GM21447 (cell line): ENCODE measurements around the gene MMP8.
"Not testable (repeated sequence)": the region's sequence is repeated elsewhere in the genome, so short reads cannot be mapped to it uniquely, and the experiment has no call there.

ENCODE experiments used
- ATAC-seq: cut with Tn5 transposase; IDR thresholded peaks from one replicate; pipeline ENCODE4 v1.9.1; 2021; ENCODE audit not compliant: unreplicated experiment

MMP8 gene, protein sequence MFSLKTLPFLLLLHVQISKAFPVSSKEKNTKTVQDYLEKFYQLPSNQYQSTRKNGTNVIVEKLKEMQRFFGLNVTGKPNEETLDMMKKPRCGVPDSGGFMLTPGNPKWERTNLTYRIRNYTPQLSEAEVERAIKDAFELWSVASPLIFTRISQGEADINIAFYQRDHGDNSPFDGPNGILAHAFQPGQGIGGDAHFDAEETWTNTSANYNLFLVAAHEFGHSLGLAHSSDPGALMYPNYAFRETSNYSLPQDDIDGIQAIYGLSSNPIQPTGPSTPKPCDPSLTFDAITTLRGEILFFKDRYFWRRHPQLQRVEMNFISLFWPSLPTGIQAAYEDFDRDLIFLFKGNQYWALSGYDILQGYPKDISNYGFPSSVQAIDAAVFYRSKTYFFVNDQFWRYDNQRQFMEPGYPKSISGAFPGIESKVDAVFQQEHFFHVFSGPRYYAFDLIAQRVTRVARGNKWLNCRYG

DNA sequence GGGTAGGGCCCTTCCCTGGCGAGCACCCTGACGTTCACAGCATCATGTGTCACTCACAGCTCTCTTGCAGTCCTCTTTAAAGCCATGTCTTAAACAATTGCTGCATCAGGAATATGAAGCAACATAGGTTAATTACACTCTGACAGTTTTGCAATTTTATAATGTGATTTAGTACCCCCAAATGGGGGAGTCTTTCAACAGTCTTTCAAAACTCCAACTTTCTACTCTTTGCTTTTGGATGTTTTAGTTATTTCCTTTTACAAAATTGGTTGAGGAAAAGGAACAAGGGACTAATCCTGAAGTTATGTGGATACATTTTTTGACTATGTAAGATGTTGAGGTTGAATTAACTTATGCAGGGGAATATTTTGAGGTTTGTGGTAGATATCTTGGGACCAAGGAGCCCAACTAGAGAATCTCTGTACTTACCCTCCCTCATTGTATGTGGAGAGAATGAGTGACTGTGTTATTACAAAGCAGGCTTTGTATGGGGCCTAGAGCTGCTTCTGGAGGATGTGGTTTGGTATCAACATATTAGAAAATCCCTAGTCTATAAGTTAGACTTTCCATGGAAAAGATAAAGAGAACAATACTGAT lies at the start of gene MMP8:
TSS of gene MMP8 (minus strand) at position 51 of the 597 bp plus-strand sequence. CDS start 99 bp downstream, outside the sequence.
- no peak for ATAC-seq

DNA sequence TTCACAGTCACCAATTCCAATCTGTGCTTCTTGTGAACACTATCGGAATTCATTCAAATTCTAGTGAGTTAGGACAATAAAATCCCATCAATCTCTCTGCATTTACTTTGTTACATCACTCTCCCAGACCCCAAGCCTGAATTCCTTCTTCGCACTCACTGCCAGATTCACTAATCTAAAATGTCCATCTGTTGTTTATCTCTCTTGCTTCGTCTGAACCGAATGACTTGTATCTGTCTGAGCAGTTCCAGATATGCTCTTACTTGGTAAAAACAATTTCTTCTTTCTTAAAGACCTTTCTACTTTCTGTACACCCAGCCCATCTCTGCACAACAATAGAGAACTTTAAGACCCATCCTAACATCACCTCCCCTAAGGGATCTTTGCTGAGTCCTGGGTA lies 48.6 kb upstream of the MMP8 start:
- ATAC-seq: no peak

DNA sequence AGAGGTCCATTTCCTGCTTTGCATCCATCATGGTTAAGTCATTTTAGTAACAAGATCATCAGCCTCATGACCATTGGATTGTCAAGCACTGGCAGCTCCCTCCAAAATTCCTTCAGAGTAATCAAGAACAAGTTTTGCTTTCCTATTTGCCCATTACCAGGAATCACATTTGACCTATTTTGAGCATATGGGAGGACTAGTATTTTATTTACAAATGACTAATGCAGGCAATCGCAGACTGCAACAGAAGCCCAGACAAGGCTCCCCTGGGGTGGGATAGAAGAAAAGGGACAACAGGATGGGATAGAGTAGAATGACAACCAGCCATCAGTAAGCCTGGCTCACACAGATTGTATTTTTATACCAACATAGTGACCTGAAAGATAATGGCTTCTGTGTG lies 46.6 kb upstream of the MMP8 start:
- no peak for ATAC-seq

DNA sequence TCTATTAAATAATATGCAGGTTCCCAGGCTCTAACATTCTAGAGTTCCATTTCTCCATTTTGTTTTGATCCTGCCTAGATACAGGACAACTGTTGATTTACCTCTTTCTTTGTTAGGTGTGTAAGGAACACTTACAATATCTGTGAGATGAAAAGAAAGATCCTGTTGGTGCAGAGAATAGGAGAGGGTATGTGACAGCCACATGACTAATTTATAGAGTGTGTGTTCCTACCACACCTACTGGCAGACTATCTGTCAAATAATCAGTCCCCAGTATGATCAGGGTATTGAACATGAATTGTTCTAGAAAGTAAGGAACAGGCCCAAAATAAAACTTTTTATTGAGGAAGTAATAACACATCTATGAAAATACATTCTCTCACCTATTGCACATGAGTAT lies 45.4 kb upstream of the MMP8 start:
- ATAC-seq: no peak

DNA sequence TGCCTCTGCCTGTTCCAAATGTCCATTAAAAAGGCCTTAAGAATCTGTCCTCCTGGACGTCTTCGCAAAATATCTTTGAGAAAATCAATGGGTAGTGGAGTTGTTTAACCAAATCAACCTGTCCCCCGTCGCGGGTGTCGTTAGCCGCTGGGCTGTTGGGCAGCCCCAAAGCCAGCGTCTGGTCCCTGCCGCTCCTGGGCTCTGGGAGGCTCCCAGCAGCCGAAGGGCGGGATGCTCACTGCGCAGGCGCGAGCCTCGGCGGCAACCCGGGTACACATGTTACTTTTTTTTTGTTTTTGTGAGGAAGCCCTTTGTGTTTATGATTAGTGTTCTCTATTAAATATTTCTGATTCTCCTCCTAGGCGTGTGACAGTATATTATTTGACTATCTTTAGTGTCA lies 43.0 kb upstream of the MMP8 start:
- no peak for ATAC-seq

DNA sequence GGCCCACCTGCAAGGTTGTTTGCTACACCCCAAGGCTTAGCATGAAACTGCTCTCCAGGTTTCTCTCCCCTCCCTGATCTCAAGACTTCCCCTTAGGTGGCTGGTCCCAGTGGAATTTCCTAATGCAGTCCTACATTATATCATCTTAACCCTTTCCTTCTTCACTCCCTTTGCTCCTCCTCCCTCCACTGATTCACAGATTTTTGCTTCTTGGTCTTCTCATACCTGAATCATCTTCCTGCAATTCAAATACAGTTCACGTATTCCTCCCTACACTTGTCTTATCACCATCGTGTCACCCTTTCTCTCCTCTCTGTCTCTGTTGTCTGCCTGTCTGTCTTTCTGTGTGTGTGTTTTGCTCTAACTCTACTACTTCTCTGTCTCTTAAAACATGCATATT lies 38.7 kb upstream of the MMP8 start:
- no peak for ATAC-seq

DNA sequence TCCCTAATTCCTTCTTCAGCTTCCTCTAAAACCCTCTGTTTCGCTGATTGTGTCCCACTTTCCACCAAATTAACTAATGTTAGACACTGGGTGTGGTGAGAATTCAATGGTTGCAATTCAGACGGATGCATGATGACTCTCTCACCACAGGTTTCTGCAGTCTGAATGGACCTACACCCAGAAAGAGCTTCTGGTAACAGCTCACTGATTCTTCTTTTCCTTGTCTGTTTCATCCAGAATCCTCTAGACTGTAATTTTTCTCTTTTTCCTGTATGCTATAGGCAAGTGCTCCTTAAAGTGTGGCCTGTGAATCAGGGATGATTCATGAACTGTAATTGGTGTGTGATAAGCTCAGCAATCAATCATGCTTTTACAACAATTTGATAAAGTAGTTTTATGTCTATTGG lies 37.6 kb upstream of the MMP8 start:
- no peak for ATAC-seq

DNA sequence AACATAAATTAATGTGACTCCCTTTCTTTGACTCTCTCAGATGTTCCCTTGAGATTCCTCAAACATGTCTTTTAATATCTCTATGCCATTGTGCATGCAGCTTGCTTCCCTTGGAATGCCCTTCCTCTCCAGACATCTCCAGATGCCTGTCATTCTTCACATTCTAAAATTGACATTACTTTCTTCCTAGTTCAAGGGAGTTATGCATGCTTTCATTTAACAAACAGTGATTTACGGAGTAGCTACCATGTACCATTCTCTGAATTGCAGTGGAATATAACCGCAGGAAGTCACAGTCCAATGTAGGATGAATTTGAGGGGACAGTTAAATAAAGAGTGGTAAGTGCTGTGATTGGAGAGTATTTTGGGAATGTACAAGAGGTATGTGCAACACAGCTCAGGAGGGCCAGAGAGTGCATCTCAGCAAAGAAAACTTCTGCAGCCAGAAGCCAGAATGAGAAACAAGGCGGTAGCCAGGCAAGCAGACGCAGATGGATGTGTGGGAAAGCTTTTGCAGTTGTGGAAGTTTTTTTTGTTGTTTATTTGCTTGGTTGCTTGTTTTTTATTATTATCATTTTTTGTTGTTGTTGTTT lies 37.0 kb upstream of the MMP8 start:
- ATAC-seq: no peak

DNA sequence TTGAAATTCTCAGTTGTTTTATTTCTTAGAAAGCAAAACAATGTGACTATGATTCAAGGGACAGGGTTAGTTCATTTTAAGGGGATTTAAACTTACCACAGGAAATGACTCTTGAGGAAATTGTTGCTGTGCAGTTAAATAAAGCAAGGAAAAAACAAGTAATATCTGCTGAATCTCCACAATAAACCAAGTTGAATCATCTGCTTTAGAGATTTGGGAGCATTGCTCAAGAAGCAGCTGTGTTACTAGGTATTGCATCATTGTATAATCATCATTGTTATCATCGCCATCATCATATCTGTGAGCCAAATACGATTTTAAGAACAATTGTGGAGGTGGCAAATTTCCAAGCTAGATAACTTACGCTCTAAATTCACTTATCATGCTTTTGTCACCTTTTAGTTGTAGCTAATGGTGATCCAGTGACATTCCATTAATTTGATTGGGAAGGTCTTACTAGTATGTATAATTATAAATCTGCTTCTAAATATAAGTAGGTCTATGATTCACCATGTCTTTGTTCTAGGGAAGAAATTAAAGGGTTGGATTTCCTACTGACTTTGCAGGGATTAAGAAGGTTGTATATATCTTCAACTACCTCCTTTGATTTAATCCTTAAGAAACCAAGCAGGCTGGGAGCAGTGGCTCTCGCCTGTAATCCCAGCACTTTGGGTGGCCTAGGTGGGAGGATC lies 35.7 kb upstream of the MMP8 start:
- no peak for ATAC-seq

DNA sequence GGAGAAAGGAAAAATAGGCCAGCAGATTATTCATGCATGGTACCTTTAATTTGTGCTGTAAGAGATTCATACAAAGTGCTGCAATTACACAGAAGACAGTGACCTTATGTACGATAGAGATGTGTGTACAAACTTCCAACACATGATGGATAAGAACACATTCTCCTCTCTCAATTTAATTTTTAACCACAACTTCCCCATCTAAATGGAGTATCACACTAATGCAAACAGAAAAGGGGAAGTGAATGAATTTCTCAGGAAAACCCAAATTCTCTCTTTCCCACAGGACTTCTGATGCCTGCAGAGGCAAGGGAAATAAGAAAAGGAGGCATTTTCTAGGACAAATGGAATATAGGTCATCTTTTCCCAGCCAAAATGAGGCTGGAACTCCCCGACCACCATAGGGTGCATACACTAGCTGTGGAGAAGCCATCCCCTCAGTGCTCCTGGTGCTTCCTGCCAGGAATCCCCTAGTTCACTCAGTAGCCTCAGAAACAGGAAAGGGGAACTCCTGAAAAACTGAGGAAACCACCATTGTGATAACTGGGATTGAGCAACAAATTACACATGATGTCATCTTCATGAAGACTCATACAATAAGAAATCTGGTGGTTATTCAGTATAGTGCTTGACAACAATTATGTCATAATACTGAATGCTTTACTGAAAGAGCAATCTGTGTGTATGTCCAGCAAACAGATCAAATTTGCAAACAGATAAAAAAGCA lies 33.2 kb upstream of the MMP8 start:
- ATAC-seq: no peak

DNA sequence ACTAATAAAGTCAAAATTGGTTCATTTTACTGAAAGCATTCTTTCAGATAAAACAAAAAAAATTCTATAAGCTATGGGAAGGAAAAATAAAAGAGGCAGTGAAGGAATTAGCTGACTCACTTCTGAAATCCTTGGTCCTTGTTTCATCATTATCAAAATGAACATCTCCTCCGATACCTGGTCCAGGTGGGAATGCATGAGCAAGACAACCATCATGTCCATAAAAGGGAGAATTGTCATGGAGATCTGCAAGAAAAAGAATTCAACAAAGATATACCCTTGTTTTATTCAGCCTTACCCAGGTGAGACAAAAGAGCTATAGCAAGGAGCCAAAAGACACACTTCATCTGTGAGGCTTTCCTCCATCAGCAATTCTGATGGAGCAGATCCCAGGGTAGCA lies 28.5 kb upstream of the MMP8 start:
- no peak for ATAC-seq

DNA sequence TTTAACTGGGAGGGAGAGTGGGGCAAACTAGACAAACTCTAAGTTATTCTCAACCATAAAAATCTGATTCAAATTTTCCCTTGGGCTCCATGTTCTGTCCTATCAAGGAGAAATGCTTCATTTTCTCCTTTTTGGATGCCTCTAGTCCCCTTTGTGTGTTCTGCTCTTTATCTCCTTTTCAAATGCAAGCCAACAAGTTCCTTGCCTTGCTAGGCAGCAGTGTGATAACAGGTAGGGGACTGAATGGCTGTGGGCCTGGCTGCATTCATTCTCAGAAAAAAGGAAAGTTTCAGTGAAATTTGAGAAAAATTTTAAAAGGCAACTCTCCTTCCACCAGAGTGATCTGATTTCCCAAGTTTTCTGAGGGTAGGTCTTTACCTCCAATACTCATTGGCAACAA lies 26.9 kb upstream of the MMP8 start:
- ATAC-seq: no peak

DNA sequence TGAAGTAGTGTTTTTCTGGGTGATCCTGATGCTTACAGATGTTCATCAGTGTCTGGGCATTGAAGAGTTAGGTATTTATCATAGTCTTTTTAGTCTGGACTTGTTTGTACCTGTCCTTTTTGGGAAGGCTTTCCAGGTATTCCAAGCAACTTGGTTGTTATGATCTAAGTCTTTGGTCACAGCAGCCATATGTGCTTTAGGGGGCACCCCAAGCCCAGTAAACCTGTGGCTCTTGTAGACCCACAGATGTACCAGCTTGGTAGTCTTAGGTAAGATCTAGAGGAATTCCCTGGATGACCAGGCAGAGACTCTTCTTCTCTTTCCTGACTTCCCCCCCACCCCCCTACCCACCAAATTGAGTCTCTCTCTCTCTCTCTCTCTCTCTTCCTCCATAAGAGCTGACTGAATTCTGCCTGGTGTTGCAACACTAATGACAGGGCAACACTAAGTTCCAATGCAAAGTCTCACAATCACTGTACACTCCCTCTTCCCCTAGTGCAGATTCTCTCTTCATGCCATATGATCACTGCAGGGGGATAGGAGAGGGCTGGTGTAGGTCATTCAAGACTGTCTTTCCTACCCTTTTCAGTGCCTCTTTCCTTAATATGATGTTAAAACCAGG lies 24.5 kb upstream of the MMP8 start:
- ATAC-seq: no peak

DNA sequence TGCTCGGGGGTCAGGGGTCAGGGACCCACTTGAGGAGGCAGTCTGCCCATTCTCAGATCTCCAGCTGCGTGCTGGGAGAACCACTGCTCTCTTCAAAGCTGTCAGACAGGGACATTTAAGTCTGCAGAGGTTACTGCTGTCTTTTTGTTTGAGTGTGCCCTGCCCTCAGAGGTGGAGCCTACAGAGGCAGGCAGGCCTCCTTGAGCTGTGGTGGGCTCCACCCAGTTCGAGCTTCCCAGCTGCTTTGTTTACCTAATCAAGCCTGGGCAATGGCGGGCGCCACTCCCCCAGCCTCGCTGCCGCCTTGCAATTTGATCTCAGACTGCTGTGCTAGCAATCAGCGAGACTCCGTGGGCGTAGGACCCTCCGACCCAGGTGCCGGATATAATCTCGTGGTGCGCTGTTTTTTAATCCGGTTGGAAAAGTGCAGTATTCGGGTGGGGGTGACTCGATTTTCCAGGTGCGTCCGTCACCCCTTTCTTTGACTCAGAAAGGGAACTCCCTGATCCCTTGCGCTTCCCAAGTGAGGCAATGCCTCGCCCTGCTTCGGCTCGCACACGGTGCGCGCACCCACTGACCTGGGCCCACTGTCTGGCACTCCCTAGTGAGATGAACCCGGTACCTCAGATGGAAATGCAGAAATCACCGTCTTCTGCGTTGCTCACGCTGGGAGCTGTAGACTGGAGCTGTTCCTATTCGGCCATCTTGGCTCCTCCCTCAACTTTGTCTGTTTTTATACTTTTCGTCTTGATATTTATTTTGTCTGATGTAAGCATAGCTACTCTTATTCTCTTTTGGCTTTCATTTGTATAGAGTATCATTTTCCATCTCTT lies 22.2 kb upstream of the MMP8 start:
- not testable (repeated sequence) for ATAC-seq

DNA sequence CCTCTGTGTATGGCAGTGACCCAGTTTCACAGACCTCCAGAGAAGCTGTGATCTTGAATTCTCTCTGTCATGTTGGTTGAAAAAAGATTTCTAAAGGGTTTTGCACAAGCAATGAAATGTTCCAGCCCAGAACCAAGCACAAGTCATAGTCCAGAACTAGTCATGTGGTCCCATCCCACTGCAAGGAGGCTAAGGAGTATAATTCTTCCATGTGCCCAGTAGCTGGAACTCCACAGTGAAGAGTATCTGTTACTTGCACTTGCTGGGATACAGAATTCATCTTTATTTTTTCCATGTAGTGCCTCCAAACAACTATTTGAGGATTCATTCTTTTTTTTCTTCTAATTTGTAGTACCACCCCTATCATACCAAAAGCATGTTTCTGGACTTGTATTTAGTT lies 9.9 kb upstream of the MMP8 start:
- no peak for ATAC-seq

DNA sequence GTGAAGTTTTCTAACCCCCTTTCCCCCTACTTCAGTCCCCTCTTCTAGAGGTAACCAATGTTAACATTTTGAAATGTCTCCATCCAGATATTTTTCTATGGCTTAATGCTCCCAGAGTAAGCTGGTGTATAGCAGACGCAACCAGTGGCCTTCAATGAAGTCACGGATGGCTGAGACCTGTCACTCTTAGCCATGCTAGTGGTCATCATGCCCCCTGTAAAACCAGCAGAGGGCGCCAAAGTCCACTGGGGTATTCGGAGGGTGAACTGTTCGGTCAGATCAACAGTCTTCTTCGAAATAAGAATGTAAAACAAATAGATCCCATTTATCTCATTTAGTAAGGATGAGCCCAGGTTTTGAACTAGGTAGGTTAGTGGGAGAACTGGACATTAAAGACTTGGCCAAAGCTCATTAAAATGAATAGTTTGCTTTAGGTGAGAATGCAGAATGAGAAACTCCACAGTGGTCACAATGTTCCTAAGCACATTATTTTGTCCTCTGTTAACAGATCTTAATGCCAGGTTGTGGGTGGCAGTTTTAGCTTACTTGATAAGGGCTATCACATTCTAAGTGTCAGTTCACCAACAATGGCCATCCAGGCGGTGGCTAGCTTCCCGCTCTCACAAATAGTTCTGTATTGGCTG lies 8.6 kb upstream of the MMP8 start:
- ATAC-seq: peak; percentile 83

DNA sequence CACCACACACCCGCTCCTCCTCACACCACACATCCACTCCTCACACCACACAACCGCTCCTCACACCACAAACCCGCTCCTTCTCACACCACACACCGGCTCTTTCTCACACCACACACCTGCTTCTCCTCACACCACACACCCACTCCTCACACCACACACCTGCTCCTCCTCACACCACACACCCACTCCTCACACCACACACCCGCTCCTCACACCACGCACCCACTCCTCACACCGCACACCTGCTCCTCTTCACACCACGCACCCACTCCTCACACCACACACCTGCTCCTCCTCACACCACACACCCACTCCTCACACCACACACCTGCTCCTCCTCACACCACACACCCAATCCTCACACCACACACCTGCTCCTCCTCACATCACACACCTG lies 6.2 kb upstream of the MMP8 start:
- not testable (repeated sequence) for ATAC-seq

DNA sequence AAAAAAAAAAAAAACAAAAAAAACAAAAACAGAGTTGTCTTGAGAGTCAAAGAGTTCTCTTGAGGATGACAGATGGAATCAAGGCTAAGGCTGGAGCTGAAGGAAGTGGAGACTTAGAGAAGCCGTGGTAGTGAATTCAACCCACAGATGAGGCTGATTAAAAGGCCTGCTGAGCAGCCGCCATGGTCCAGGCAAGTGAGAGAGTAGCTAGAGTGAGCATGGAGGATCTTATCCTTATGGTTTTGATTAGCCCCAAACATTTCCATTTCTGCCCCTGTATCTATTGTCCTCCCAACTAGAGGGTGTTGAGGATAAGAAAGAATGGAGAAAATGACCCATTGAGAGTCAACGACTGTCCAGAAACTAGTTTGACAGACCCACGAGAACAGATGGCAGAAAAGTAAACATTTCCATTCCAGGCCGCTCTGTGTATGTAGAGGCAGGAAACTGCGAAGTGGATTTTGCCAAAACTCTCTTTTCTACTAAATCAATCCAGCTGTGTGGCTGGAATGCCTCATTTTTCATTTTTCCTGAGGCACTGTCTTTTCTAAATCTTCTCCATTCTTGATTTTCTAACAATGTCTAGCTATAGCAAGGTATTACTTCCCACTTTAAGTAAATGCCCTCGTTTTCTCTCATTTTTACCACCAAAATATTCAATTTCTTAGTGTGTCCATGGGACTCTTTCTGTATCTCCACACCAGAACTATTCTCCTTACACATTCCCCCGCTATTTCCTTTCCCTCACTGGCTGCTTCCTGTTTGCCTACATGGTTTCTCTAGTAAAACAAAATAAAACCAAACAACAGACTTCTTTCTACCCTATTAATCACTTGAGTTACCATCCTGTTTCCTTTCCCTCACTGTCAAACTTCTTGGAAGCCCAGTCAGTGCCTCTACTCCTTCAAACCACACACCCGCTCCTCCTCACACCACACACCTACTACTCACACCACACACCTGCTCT lies 5.4 kb upstream of the MMP8 start:
- ATAC-seq: no peak
